Stomach (tissue), 4 donors: Measurements from ENCODE around the gene CHN2.

Source experiments
- EP300 ChIP-seq: sonication (generic); formaldehyde crosslinking; IDR thresholded peaks from one replicate; pipeline ENCODE4 v1.6.1; 2017; ENCODE audit warnings: antibody characterized with exemption
- POLR2A ChIP-seq, 4 donors: fragments of 450-650 bp; IDR thresholded peaks; one replicate each; pipeline ENCODE4 v1.6.1; 2016; ENCODE audit warnings: antibody characterized with exemption in 4 of 4, control low read depth in 2 of 4, mild to moderate bottlenecking in 1 of 4, moderate library complexity in 1 of 4
- POLR2AphosphoS5 ChIP-seq, 3 donors: sonication (generic); formaldehyde crosslinking; IDR thresholded peaks; one replicate each; pipeline ENCODE4 v1.6.1; 2016; ENCODE audit warnings: antibody characterized with exemption in 3 of 3
- TF ChIP-seq, protein P1 (sequence below), 7 experiments: fragments of 450-650 bp in 4 of 7; fragments of 200-600 bp in 3 of 7; sonication (generic) in 3 of 7; IDR thresholded peaks; one replicate each; pipeline ENCODE4 v1.5.1; 2016 to 2019; ENCODE audit warnings: antibody characterized with exemption in 7 of 7, control low read depth in 2 of 7, mild to moderate bottlenecking in 1 of 7

DNA sequence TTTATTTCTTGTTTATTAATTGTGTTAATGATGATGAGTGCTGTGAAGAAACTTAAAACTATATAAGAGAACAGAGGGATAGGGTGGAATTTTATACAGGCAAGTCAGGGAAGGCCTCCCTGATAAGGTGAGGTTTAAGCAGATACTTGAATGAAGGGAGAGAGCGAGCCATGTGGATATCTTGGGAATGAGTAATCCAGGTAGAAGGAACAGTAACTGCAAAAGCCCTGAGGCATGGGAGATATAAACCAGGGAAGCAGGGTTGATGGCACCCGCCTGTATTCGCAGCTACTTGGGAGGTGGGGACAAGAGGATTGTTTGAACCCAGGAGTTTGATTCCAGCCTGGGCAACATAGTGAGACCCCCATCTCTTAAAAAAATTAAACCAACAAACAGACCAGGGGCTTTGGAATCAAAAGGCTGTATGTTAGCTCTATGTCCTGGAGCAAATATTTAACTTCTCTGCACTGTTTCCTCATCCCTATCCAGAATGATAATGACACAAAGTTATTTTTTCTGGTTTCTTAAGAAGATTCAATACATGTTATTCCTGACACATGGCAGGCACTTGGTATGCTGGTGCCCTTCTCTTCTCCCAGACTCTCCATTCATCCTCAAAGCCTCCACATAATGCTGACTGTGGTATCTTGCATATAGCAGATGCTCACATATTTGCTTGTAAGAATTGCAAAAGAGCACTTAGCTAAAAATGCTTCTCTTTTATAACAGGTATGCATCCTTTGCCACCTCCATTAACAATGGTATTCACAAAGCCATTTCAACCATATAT is 169.3 kb downstream of the CHN2 start:
- TF ChIP-seq, protein P1, sequence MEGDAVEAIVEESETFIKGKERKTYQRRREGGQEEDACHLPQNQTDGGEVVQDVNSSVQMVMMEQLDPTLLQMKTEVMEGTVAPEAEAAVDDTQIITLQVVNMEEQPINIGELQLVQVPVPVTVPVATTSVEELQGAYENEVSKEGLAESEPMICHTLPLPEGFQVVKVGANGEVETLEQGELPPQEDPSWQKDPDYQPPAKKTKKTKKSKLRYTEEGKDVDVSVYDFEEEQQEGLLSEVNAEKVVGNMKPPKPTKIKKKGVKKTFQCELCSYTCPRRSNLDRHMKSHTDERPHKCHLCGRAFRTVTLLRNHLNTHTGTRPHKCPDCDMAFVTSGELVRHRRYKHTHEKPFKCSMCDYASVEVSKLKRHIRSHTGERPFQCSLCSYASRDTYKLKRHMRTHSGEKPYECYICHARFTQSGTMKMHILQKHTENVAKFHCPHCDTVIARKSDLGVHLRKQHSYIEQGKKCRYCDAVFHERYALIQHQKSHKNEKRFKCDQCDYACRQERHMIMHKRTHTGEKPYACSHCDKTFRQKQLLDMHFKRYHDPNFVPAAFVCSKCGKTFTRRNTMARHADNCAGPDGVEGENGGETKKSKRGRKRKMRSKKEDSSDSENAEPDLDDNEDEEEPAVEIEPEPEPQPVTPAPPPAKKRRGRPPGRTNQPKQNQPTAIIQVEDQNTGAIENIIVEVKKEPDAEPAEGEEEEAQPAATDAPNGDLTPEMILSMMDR (IDR thresholded peaks at IDR 0.05), result no peak
- TF ChIP-seq EP300 (no peak), POLR2A (IDR thresholded peaks at IDR 0.05) (no peak), POLR2AphosphoS5 (IDR thresholded peaks at IDR 0.05) (no peak)
